Testis (tissue), 3 donors: ENCODE measurements around the gene PTRH1. TPM values are rescaled to one million over a fixed set of nuclear protein-coding genes. Genes with fewer than 3 reads are reported as not detected.

Source experiments
- DNase-seq: peaks from one replicate; pipeline ENCODE4 v3.0.0-alpha.2; 2019
- H3K27ac ChIP-seq, 2 donors: fragments of 200-600 bp; sonication (generic); one replicate each; pipeline ENCODE4 v1.5.1; 2019
- H3K27me3 ChIP-seq: fragments of 200-600 bp; sonication (generic); one replicate; pipeline ENCODE4 v1.5.1; 2019
- H3K36me3 ChIP-seq: fragments of 200-600 bp; sonication (generic); one replicate; pipeline ENCODE4 v1.5.1; 2017; ENCODE audit warnings: low read depth; ENCODE audit errors: missing control alignments
- H3K4me1 ChIP-seq: fragments of 200-600 bp; sonication (generic); one replicate; pipeline ENCODE4 v1.5.1; 2019
- H3K4me3 ChIP-seq, 2 donors: fragments of 200-600 bp; sonication (generic); one replicate each; pipeline ENCODE4 v1.5.1; 2017 to 2019
- H3K9me3 ChIP-seq: fragments of 200-600 bp; sonication (generic); one replicate; pipeline ENCODE4 v1.5.1; 2017
- POLR2A ChIP-seq: fragments of 450-650 bp; IDR thresholded peaks from one replicate; pipeline ENCODE4 v1.6.1; 2017; ENCODE audit warnings: antibody characterized with exemption, mild to moderate bottlenecking, moderate library complexity
- WGBS, 2 donors: methylation state at CpG; one replicate each; pipeline ENCODE4 v1.1.5; 2018; 5-methylcytosine and 5-hydroxymethylcytosine counted together
- intact Hi-C: fragments of 100-400 bp; cut with DNase I; formaldehyde crosslinking; loops from one replicate; pipeline ENCODE4 v1.15.1; 2023; ENCODE audit warnings: low total_unique reads
- polyA plus RNA-seq: library from polyadenylated mRNA; stranded (reverse); fragments of 350-450 nt; fragmentation: Illumina TruSeq; extraction: RNeasy Lipid Tissue Mini Kit (QIAGEN cat#74804); gene quantifications from one replicate; pipeline ENCODE4 v1.2.3, GENCODE V29; 2014; ENCODE audit warnings: low read depth, low replicate concordance; ENCODE audit not compliant: insufficient read depth
- total RNA-seq, 2 donors: library from RNA; depleted of rRNA; stranded (reverse); fragments of >200 nt; gene quantifications; one replicate each; pipeline ENCODE4 v1.2.3, GENCODE V29; 2016
- TF ChIP-seq, protein P1 (sequence below), 3 experiments: fragments of 450-650 bp in 2 of 3; fragments of 200-600 bp in 1 of 3; sonication (generic) in 1 of 3; IDR thresholded peaks; one replicate each; pipeline ENCODE4 v1.5.1; 2016 to 2019; ENCODE audit warnings: antibody characterized with exemption in 3 of 3, mild to moderate bottlenecking in 2 of 3, moderate library complexity in 1 of 3

PTRH1 gene
- total and polyA plus RNA-seq, 3 donors from 2014 or later = 18.2 to 24.5 (median 19.0) TPM

DNA sequence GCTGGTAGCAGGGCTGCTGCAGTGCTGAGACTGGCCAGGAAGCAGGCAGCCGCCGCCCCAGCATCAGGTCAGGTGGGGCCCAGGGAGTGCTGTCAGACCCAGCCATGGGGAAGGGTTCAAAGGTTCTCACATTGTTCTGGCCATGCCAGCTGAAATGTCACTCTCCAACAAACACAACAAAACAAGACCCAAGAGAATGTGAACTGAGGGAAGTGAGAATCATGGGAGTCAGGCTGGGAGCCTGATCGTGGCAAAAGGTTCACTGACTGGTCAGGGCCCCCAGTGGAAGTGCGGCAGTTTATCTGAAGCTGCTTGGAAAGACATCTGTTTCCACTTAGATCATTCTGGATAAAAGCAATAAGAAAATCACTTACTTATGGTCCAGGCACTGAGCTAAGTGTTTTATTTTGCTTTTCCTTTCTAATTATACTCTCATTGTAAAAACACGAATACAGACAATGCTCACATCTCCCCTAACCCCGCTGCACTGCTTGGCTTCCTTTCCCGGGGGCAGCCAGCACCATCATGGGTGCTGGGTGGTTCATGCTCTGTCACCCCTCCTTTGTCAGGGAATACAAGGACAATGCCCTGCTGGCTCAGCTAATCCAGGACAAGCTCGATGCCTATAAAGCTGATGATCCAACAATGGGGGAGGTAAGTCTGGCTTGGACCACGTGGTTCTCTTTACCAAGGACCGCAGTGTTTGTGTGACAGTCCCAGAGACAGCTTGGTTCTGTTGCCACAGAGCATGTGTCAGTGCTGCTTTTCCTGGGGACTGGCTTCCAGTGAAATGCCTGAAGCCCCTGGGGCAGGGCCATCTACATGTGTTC, 50.6 kb downstream of the PTRH1 start:
- no peaks in the 10 kb centered on the region for H3K4me1 ChIP-seq
- H3K9me3 ChIP-seq = no peaks in the 10 kb centered on the region
- H3K4me3 ChIP-seq = no peak overlapping the region
- WGBS, 2 donors = 64 to 76% methylated on average over 5 to 10 of the region's 10 CpGs
- no peaks in the 10 kb centered on the region for H3K27me3 ChIP-seq
- H3K36me3 ChIP-seq = no peaks in the 10 kb centered on the region
- no peak overlapping the region for H3K27ac ChIP-seq
- DNase-seq = no peak
- intact Hi-C loops = no loop called here
- no peak for TF ChIP-seq POLR2A
- TF ChIP-seq, protein P1, sequence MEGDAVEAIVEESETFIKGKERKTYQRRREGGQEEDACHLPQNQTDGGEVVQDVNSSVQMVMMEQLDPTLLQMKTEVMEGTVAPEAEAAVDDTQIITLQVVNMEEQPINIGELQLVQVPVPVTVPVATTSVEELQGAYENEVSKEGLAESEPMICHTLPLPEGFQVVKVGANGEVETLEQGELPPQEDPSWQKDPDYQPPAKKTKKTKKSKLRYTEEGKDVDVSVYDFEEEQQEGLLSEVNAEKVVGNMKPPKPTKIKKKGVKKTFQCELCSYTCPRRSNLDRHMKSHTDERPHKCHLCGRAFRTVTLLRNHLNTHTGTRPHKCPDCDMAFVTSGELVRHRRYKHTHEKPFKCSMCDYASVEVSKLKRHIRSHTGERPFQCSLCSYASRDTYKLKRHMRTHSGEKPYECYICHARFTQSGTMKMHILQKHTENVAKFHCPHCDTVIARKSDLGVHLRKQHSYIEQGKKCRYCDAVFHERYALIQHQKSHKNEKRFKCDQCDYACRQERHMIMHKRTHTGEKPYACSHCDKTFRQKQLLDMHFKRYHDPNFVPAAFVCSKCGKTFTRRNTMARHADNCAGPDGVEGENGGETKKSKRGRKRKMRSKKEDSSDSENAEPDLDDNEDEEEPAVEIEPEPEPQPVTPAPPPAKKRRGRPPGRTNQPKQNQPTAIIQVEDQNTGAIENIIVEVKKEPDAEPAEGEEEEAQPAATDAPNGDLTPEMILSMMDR (IDR thresholded peaks at IDR 0.05) = no peak

DNA sequence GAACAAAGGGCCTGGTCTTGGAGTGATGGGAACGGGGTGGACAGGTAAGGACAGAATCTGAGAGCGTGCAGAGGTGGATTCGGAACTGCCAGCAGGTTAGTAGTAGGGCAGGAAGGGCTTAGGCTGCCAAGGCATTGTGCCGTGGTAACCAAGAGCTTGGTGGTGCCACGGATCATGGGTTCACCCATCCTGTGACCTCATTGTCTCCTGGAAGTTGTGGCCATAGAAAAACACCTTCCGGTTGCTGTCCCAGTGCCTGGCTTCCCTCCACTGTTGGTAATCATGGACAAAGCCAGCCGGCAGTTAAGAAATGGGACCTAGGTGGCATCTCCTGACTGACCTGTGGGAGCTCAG, 51.2 kb downstream of the PTRH1 start:
- DNase-seq = no peak
- Histone ChIP-seq H3K9me3 (no peaks in the 10 kb centered on the region), H3K27ac (no peak overlapping the region), H3K27me3 (no peaks in the 10 kb centered on the region), H3K36me3 (no peaks in the 10 kb centered on the region), H3K4me1 (no peaks in the 10 kb centered on the region), H3K4me3 (no peak overlapping the region)
- TF ChIP-seq, protein P1 (IDR thresholded peaks at IDR 0.05) = no peak
- TF ChIP-seq POLR2A = no peak
- intact Hi-C loops = no loop called here
- WGBS, 2 donors = 89 to 98% methylated on average over 6 to 7 of the region's 7 CpGs

Other genes starting within 250 kb of the PTRH1 start
- 10 to 100 TPM; 33.1 to 36.1 TPM for gene STXBP1, start 103.4 kb downstream of the PTRH1 start, total RNA-seq
- gene STXBP1, start 103.4 kb downstream of the PTRH1 start, polyA plus RNA-seq = 21.2 TPM
- 10 to 100 TPM; 11.6 to 26.5 TPM for gene CFAP157, start 8.7 kb downstream of the PTRH1 start, total RNA-seq
- 30.6 TPM for gene CFAP157, start 8.7 kb downstream of the PTRH1 start, polyA plus RNA-seq
- 10 to 100 TPM; 25.0 to 32.7 TPM for gene TTC16, start 416 bp upstream of the PTRH1 start, total RNA-seq
- gene TTC16, start 416 bp upstream of the PTRH1 start, polyA plus RNA-seq = 46.2 TPM
- gene TOR2A, start 19.6 kb upstream of the PTRH1 start, total RNA-seq = 10 to 100 TPM; 28.7 to 32.0 TPM
- gene TOR2A, start 19.6 kb upstream of the PTRH1 start, polyA plus RNA-seq = 30.4 TPM
- gene SH2D3C, start 63.0 kb upstream of the PTRH1 start, total RNA-seq = 1 to 10 TPM; 6.6 to 9.6 TPM
- 8.8 TPM for gene SH2D3C, start 63.0 kb upstream of the PTRH1 start, polyA plus RNA-seq
- gene CDK9, start 70.4 kb upstream of the PTRH1 start, total RNA-seq = 100 to 1,000 TPM; 136 to 163 TPM
- 77.1 TPM for gene CDK9, start 70.4 kb upstream of the PTRH1 start, polyA plus RNA-seq
- gene FPGS, start 87.2 kb upstream of the PTRH1 start, total RNA-seq = 100 to 1,000 TPM in 1 of 2 donors, 10 to 100 TPM in 1; 99.3 to 105 TPM
- 37.9 TPM for gene FPGS, start 87.2 kb upstream of the PTRH1 start, polyA plus RNA-seq
- 100 to 1,000 TPM; 132 to 214 TPM for gene ENG, start 139.0 kb upstream of the PTRH1 start, total RNA-seq
- gene ENG, start 139.0 kb upstream of the PTRH1 start, polyA plus RNA-seq = 144 TPM
- 100 to 1,000 TPM in 1 of 2 donors, 10 to 100 TPM in 1; 86.7 to 103 TPM for gene AK1, start 162.0 kb upstream of the PTRH1 start, total RNA-seq
- gene AK1, start 162.0 kb upstream of the PTRH1 start, polyA plus RNA-seq = 154 TPM
- gene ST6GALNAC6, start 183.9 kb upstream of the PTRH1 start, total RNA-seq = 10 to 100 TPM; 46.3 to 70.3 TPM
- gene ST6GALNAC6, start 183.9 kb upstream of the PTRH1 start, polyA plus RNA-seq = 43.0 TPM
- gene ST6GALNAC4, start 201.4 kb upstream of the PTRH1 start, total RNA-seq = 10 to 100 TPM; 18.8 to 24.7 TPM
- gene ST6GALNAC4, start 201.4 kb upstream of the PTRH1 start, polyA plus RNA-seq = 10.3 TPM
- gene PIP5KL1, start 215.1 kb upstream of the PTRH1 start, total RNA-seq = 10 to 100 TPM in 1 of 2 donors, 1 to 10 TPM in 1; 8.4 to 10.2 TPM
- 3.9 TPM for gene PIP5KL1, start 215.1 kb upstream of the PTRH1 start, polyA plus RNA-seq
- gene DPM2, start 222.2 kb upstream of the PTRH1 start, total RNA-seq = 10 to 100 TPM; 33.5 to 36.4 TPM
- gene DPM2, start 222.2 kb upstream of the PTRH1 start, polyA plus RNA-seq = 46.6 TPM